ENCODE data around the gene CEBPZ.

GRCh38 chr2:37156857-37157714 lies 74.3 kb downstream of the CEBPZ start, which contains the start of gene EIF2AK2:
- TF ChIP-seq CTCF (IDR thresholded peaks at IDR 0.05) (no peak), POLR2A (IDR thresholded peaks at IDR 0.05) (peak; percentile 32 to 33)

Measured in uterus (tissue), 2 donors.